SK-N-MC (cell line): ENCODE results near the gene KPNB1.

Source experiments
- EZH2 ChIP-seq: fragments of 200-600 bp; sonication (generic); IDR thresholded peaks from one replicate; pipeline ENCODE4 v1.6.1; 2017; ENCODE audit warnings: antibody characterized with exemption
- POLR2AphosphoS5 ChIP-seq: IDR thresholded peaks from 2 replicates; pipeline ENCODE4 v1.6.1; 2012; ENCODE audit warnings: mild to moderate bottlenecking, low read depth, low read length, borderline replicate concordance

DNA sequence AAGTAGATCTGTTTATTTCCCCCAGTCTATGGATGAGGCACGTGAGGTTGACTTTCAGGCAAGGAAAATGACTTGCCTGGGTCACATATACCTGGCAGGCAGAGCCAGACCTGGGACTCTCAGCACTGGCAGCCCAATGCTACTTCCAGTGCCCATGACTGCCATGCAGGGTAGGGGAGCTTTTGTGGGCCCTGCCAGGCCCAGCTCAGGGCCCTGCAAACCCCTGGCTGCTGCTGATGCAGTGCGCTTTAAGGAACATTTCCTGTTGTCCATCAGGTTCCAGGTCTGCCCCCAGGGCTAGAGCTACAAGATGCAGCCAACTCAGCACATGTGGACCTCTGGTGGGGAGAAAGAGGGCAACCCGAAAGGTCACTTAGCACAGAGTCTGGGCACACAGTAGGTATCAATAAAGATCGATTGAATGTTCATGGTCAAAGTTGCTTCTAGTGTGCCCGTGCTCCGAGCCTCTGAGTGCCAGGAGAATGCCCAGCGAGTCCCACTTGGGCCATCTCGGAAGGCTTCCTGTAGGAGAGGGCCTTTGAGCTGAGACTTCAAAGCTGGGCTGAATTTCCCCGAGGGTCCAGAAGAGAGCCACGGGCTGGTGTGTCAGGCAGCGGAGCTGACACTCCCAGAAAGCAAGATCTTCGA, 82.8 kb downstream of the KPNB1 start:
- TF ChIP-seq EZH2: no peak
- TF ChIP-seq POLR2AphosphoS5: no peak
